GM23338 (cell line): ENCODE data around the gene CCDC122. TPM values are rescaled to one million over a fixed set of nuclear protein-coding genes. Genes with fewer than 3 reads are reported as not detected.

Experiments used
- ATAC-seq: fragments of 200-7000 bp; cut with Tn5 transposase; 3 replicates; pipeline ENCODE4 v1.9.1; 2020
- DNase-seq: peaks from one replicate; pipeline ENCODE4 v3.0.0-alpha.2; 2015; ENCODE audit warnings: low spot score
- H2AFZ ChIP-seq: fragments of 200-600 bp; sonication (generic); 2 replicates; pipeline ENCODE4 v1.8.0; 2016; ENCODE audit warnings: antibody characterized with exemption, mild to moderate bottlenecking, moderate library complexity
- H3F3A ChIP-seq: fragments of 200-600 bp; sonication (generic); replicated peaks from 2 replicates; pipeline ENCODE4 v1.8.0; 2017; ENCODE audit warnings: antibody characterized with exemption, mixed run types, low read depth
- H3K27ac ChIP-seq: fragments of 200-600 bp; sonication (generic); 2 replicates; pipeline ENCODE4 v1.6.1; 2016; ENCODE audit warnings: low read depth
- H3K27me3 ChIP-seq: fragments of 200-600 bp; sonication (generic); 2 replicates; pipeline ENCODE4 v1.8.0; 2016; ENCODE audit warnings: mild to moderate bottlenecking, mixed run types, moderate library complexity; ENCODE audit not compliant: insufficient read depth
- H3K36me3 ChIP-seq: fragments of 200-600 bp; sonication (generic); 2 replicates; pipeline ENCODE4 v1.8.0; 2016; ENCODE audit warnings: mild to moderate bottlenecking; ENCODE audit not compliant: insufficient read depth
- H3K4me1 ChIP-seq: fragments of 200-600 bp; sonication (generic); 2 replicates; pipeline ENCODE4 v1.8.0; 2016; ENCODE audit warnings: mild to moderate bottlenecking, moderate library complexity; ENCODE audit not compliant: insufficient read depth
- H3K4me2 ChIP-seq: fragments of 200-600 bp; sonication (generic); 2 replicates; pipeline ENCODE4 v1.7.1; 2017; ENCODE audit warnings: mixed run types
- H3K4me3 ChIP-seq: fragments of 200-600 bp; sonication (generic); 2 replicates; pipeline ENCODE4 v1.6.1; 2016; ENCODE audit warnings: mixed run types
- H3K79me2 ChIP-seq: fragments of 200-600 bp; sonication (generic); replicated peaks from 2 replicates; pipeline ENCODE4 v1.8.0; 2017; ENCODE audit warnings: mild to moderate bottlenecking; ENCODE audit not compliant: insufficient read depth
- H3K9me2 ChIP-seq: fragments of 200-600 bp; sonication (generic); 2 replicates; pipeline ENCODE4 v1.8.0; 2017; ENCODE audit not compliant: insufficient read depth
- H4K20me1 ChIP-seq: fragments of 200-600 bp; sonication (generic); replicated peaks from 2 replicates; pipeline ENCODE4 v1.8.0; 2017; ENCODE audit warnings: mild to moderate bottlenecking; ENCODE audit not compliant: insufficient read depth
- H3K27ac Mint-ChIP-seq: 2 replicates; pipeline ENCODE4 v1.8.0; 2020; ENCODE audit warnings: inconsistent platforms, mild to moderate bottlenecking, moderate library complexity, mixed read lengths
- H3K27me3 Mint-ChIP-seq: 3 replicates; pipeline ENCODE4 v1.8.0; 2022; ENCODE audit warnings: low read depth, mild to moderate bottlenecking, moderate library complexity, mixed read lengths, inconsistent platforms; ENCODE audit not compliant: insufficient read depth, poor library complexity
- H3K36me3 Mint-ChIP-seq: 3 replicates; pipeline ENCODE4 v1.8.0; 2021; ENCODE audit warnings: low read depth, mild to moderate bottlenecking, inconsistent platforms, moderate library complexity, mixed read lengths
- H3K4me1 Mint-ChIP-seq: 3 replicates; pipeline ENCODE4 v1.8.0; 2020; ENCODE audit warnings: mild to moderate bottlenecking, inconsistent platforms, mixed read lengths
- H3K4me3 Mint-ChIP-seq: 3 replicates; pipeline ENCODE4 v1.8.0; 2021; ENCODE audit warnings: moderate library complexity, mild to moderate bottlenecking, inconsistent platforms, mixed read lengths
- H3K9me3 Mint-ChIP-seq: 3 replicates; pipeline ENCODE4 v1.8.0; 2020; ENCODE audit warnings: moderate library complexity, mild to moderate bottlenecking, inconsistent platforms, mixed read lengths
- CREB1 ChIP-seq: fragments of 250-450 bp; sonication (Bioruptor Pico); IDR thresholded peaks from 2 replicates; pipeline ENCODE4 v1.5.0; 2020; ENCODE audit warnings: low read depth, mild to moderate bottlenecking, moderate library complexity
- EZH2 ChIP-seq: fragments of 200-600 bp; sonication (generic); IDR thresholded peaks from one replicate; pipeline ENCODE4 v1.8.0; 2017; ENCODE audit warnings: antibody characterized with exemption, mild to moderate bottlenecking, low read depth; ENCODE audit not compliant: unreplicated experiment
- JUNB ChIP-seq: IDR thresholded peaks from one replicate; pipeline ENCODE4 v1.6.1; 2016; ENCODE audit warnings: antibody characterized with exemption; ENCODE audit not compliant: unreplicated experiment
- ZNF114 ChIP-seq: fragments of 250-450 bp; sonication (Bioruptor Pico); IDR thresholded peaks from 2 replicates; pipeline ENCODE4 v1.5.0; 2020; ENCODE audit warnings: mild to moderate bottlenecking, moderate library complexity
- ZNF331 ChIP-seq: fragments of 250-450 bp; sonication (Bioruptor Pico); IDR thresholded peaks from 2 replicates; pipeline ENCODE4 v1.5.0; 2020; ENCODE audit warnings: low read depth, mild to moderate bottlenecking, moderate library complexity
- polyA plus RNA-seq: library from polyadenylated mRNA; unstranded; fragments of >200 nt; fragmentation: Nextera tagmentation; extraction: Ambion mirVana; gene quantifications from 2 replicates; pipeline ENCODE4 v1.2.1, GENCODE V29; 2016
- total RNA-seq: library from RNA; depleted of rRNA; stranded (reverse); fragments of >200 nt; shearing (Covaris generic); gene quantifications from 2 replicates; pipeline ENCODE4 v1.2.3, GENCODE V29; 2014
- TF ChIP-seq, protein P1 (sequence below), 2 experiments: fragments of 200-600 bp in 1 of 2; sonication (generic) in 1 of 2; conservative IDR thresholded peaks; 2 replicates each; pipeline versions ENCODE4 v1.5.1 to v1.6.1; 2016 to 2017; ENCODE audit warnings: antibody characterized with exemption in 2 of 2, low read depth in 2 of 2, mild to moderate bottlenecking in 2 of 2, moderate library complexity in 1 of 2
- TF ChIP-seq, protein P2 (sequence below): fragments of 250-450 bp; sonication (Bioruptor Pico); IDR thresholded peaks from 2 replicates; pipeline ENCODE4 v1.5.0; 2020; ENCODE audit warnings: mild to moderate bottlenecking, moderate library complexity

Gene CCDC122
- total and polyA plus RNA-seq, 2 experiments from 2014 or later, result 7.5 to 30.6 TPM

DNA sequence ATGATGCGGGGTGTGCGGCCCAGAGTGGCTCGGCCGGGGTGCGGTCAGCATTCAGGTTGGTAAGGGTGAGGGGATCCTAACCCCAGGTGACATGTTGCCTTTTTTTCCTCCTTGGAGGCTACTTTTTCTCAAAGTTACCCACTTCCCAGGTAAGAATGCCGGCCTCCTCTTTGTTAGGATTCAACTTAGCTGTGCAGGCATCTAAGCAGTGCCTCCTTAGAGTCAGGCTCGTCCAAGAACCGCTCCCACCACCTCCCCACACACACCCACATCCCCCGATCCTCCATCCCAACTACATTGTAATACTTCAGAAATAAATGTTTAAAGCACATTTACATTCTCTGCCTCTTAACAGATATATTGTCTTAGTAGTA, 92.0 kb downstream of the CCDC122 start:
- Histone ChIP-seq H3K9me2 (no peaks in the 10 kb centered on the region), H3K4me2 (peak overlapping the region; percentile 82), H3K4me1 (peaks cover 8% of the 10 kb centered on the region), H3K27ac (no peak overlapping the region), H3K27me3 (peaks cover 70% of the 10 kb centered on the region), H3K36me3 (no peaks in the 10 kb centered on the region), H2AFZ (peak overlapping the region; percentile 93), H3K79me2 (no peaks in the 10 kb centered on the region), H4K20me1 (no peaks in the 10 kb centered on the region), H3F3A (no peaks in the 10 kb centered on the region; the same call in 1 of the 2 replicates), H3K4me3 (peak overlapping the region; percentile 72)
- TF ChIP-seq, protein P1, sequence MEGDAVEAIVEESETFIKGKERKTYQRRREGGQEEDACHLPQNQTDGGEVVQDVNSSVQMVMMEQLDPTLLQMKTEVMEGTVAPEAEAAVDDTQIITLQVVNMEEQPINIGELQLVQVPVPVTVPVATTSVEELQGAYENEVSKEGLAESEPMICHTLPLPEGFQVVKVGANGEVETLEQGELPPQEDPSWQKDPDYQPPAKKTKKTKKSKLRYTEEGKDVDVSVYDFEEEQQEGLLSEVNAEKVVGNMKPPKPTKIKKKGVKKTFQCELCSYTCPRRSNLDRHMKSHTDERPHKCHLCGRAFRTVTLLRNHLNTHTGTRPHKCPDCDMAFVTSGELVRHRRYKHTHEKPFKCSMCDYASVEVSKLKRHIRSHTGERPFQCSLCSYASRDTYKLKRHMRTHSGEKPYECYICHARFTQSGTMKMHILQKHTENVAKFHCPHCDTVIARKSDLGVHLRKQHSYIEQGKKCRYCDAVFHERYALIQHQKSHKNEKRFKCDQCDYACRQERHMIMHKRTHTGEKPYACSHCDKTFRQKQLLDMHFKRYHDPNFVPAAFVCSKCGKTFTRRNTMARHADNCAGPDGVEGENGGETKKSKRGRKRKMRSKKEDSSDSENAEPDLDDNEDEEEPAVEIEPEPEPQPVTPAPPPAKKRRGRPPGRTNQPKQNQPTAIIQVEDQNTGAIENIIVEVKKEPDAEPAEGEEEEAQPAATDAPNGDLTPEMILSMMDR (conservative IDR thresholded peaks at IDR 0.05; ENCODE audit: low read depth in 2 of 2), result no peak
- no peak for TF ChIP-seq ZNF114 (CRISPR knock-in tag)
- no peak for TF ChIP-seq JUNB
- TF ChIP-seq ZNF331 (CRISPR knock-in tag), result no peak
- TF ChIP-seq EZH2, result no peak
- TF ChIP-seq, protein P2, sequence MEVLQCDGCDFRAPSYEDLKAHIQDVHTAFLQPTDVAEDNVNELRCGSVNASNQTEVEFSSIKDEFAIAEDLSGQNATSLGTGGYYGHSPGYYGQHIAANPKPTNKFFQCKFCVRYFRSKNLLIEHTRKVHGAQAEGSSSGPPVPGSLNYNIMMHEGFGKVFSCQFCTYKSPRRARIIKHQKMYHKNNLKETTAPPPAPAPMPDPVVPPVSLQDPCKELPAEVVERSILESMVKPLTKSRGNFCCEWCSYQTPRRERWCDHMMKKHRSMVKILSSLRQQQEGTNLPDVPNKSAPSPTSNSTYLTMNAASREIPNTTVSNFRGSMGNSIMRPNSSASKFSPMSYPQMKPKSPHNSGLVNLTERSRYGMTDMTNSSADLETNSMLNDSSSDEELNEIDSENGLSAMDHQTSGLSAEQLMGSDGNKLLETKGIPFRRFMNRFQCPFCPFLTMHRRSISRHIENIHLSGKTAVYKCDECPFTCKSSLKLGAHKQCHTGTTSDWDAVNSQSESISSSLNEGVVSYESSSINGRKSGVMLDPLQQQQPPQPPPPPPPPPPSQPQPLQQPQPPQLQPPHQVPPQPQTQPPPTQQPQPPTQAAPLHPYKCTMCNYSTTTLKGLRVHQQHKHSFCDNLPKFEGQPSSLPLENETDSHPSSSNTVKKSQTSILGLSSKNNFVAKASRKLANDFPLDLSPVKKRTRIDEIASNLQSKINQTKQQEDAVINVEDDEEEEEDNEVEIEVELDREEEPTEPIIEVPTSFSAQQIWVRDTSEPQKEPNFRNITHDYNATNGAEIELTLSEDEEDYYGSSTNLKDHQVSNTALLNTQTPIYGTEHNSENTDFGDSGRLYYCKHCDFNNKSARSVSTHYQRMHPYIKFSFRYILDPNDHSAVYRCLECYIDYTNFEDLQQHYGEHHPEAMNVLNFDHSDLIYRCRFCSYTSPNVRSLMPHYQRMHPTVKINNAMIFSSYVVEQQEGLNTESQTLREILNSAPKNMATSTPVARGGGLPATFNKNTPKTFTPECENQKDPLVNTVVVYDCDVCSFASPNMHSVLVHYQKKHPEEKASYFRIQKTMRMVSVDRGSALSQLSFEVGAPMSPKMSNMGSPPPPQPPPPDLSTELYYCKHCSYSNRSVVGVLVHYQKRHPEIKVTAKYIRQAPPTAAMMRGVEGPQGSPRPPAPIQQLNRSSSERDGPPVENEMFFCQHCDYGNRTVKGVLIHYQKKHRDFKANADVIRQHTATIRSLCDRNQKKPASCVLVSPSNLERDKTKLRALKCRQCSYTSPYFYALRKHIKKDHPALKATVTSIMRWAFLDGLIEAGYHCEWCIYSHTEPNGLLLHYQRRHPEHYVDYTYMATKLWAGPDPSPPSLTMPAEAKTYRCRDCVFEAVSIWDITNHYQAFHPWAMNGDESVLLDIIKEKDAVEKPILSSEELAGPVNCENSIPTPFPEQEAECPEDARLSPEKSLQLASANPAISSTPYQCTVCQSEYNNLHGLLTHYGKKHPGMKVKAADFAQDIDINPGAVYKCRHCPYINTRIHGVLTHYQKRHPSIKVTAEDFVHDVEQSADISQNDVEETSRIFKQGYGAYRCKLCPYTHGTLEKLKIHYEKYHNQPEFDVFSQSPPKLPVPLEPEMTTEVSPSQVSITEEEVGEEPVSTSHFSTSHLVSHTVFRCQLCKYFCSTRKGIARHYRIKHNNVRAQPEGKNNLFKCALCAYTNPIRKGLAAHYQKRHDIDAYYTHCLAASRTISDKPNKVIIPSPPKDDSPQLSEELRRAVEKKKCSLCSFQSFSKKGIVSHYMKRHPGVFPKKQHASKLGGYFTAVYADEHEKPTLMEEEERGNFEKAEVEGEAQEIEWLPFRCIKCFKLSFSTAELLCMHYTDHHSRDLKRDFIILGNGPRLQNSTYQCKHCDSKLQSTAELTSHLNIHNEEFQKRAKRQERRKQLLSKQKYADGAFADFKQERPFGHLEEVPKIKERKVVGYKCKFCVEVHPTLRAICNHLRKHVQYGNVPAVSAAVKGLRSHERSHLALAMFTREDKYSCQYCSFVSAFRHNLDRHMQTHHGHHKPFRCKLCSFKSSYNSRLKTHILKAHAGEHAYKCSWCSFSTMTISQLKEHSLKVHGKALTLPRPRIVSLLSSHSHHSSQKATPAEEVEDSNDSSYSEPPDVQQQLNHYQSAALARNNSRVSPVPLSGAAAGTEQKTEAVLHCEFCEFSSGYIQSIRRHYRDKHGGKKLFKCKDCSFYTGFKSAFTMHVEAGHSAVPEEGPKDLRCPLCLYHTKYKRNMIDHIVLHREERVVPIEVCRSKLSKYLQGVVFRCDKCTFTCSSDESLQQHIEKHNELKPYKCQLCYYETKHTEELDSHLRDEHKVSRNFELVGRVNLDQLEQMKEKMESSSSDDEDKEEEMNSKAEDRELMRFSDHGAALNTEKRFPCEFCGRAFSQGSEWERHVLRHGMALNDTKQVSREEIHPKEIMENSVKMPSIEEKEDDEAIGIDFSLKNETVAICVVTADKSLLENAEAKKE (CRISPR knock-in tag), result no peak
- TF ChIP-seq CREB1, result no peak
- Mint-ChIP-seq H3K4me3 (peak overlapping the region; percentile 82), H3K36me3 (no peaks in the 10 kb centered on the region), H3K27ac (no peak overlapping the region), H3K27me3 (peaks cover 32% of the 10 kb centered on the region), H3K4me1 (peaks cover 16% of the 10 kb centered on the region), H3K9me3 (no peaks in the 10 kb centered on the region)
- peak; percentile 27 for DNase-seq
- peak; percentile 4 for ATAC-seq
